Spleen (tissue), 7 donors: ENCODE data around the gene ANO2.

Source experiments
- POLR2A ChIP-seq, 3 donors: fragments of 450-650 bp; IDR thresholded peaks; one replicate each; pipeline ENCODE4 v1.5.1; 2017; ENCODE audit warnings: antibody characterized with exemption in 3 of 3, mild to moderate bottlenecking in 1 of 3
- POLR2AphosphoS5 ChIP-seq, 3 donors: sonication (generic); formaldehyde crosslinking; IDR thresholded peaks; one replicate each; pipeline ENCODE4 v1.5.1; 2017; ENCODE audit warnings: antibody characterized with exemption in 3 of 3
- TF ChIP-seq, protein P1 (sequence below), 11 experiments: fragments of 200-600 bp in 7 of 11; fragments of 450-650 bp in 4 of 11; sonication (generic) in 4 of 11; IDR thresholded peaks in 8 of 11; conservative IDR thresholded peaks in 3 of 11; 1 replicate in 7 of 11; 2 replicates in 4 of 11; pipeline versions ENCODE4 v1.4.0 to v1.8.0; 2016 to 2021; ENCODE audit warnings: antibody characterized with exemption in 11 of 11, inconsistent platforms in 4 of 11, mild to moderate bottlenecking in 1 of 11
- donor health status: DM: no; HTN: no; CAD: no; lungs with moderate emphysema.
- donor health status: DM: no; HTN: no; CAD: no.
- donor health status: DM: no; HTN: no; CAD: no.

GRCh38 chr12:5589054-5589453, 356.0 kb downstream of the ANO2 start:
- TF ChIP-seq, protein P1, sequence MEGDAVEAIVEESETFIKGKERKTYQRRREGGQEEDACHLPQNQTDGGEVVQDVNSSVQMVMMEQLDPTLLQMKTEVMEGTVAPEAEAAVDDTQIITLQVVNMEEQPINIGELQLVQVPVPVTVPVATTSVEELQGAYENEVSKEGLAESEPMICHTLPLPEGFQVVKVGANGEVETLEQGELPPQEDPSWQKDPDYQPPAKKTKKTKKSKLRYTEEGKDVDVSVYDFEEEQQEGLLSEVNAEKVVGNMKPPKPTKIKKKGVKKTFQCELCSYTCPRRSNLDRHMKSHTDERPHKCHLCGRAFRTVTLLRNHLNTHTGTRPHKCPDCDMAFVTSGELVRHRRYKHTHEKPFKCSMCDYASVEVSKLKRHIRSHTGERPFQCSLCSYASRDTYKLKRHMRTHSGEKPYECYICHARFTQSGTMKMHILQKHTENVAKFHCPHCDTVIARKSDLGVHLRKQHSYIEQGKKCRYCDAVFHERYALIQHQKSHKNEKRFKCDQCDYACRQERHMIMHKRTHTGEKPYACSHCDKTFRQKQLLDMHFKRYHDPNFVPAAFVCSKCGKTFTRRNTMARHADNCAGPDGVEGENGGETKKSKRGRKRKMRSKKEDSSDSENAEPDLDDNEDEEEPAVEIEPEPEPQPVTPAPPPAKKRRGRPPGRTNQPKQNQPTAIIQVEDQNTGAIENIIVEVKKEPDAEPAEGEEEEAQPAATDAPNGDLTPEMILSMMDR (IDR thresholded peaks at IDR 0.05 in 8 of 11, conservative IDR thresholded peaks at IDR 0.05 in 3 of 11) = no peak
- no peak for TF ChIP-seq POLR2A (IDR thresholded peaks at IDR 0.05)
- no peak for TF ChIP-seq POLR2AphosphoS5 (IDR thresholded peaks at IDR 0.05)
